Measurements from ENCODE around the gene HTR3D. TPM values are rescaled to one million over a fixed set of nuclear protein-coding genes. Genes with fewer than 3 reads are reported as not detected.

Gene HTR3D
- polyA plus RNA-seq, 1 of the 3 experiments (the other 2 are of a cell fraction) = not detected

GRCh38 chr3:184059424-184059823, 27.9 kb downstream of the HTR3D start:
- H2AFZ ChIP-seq (ENCODE audit: low read depth) = no peak overlapping the region
- no peak overlapping the region for H3K27ac ChIP-seq (ENCODE audit: low read depth in 2 of 2, low read length in 1 of 2)
- POLR2A ChIA-PET = no interaction called here
- H3K9ac ChIP-seq = no peak overlapping the region
- H3K4me1 ChIP-seq (ENCODE audit: control insufficient read depth in 1 of 2, insufficient read depth in 2 of 2, low read depth in 1 of 2, low read length in 1 of 2) = no peaks in the 10 kb centered on the region
- no peaks in the 10 kb centered on the region for H3K36me3 ChIP-seq (replicated peaks in 1 of 2; ENCODE audit: control insufficient read depth in 1 of 2, insufficient read depth in 2 of 2, low read length in 1 of 2)
- H3K9me3 ChIP-seq = no peaks in the 10 kb centered on the region
- no peaks in the 10 kb centered on the region for H3K79me2 ChIP-seq (ENCODE audit: insufficient read depth)
- CTCF ChIA-PET = interaction anchor here (1.7 kb wide), 1 partner anchor 164 kb away, joined by 3 read pairs; no protein-coding TSS in a partner anchor
- no peak for DNase-seq
- H3K4me3 ChIP-seq (ENCODE audit: low read depth in 2 of 2, low read length in 1 of 2) = no peak overlapping the region
- TF ChIP-seq TEAD4 (IDR thresholded peaks at IDR 0.05; ENCODE audit: borderline replicate concordance, insufficient read depth) = no peak
- TF ChIP-seq REST (IDR thresholded peaks at IDR 0.05; ENCODE audit: low read depth, low read length) = no peak
- no peak for TF ChIP-seq SIN3A (IDR thresholded peaks at IDR 0.05; ENCODE audit: borderline replicate concordance, low read depth, low read length)
- no peak for TF ChIP-seq CHD2 (IDR thresholded peaks at IDR 0.05; ENCODE audit: low read length, partially characterized antibody)
- no peak for TF ChIP-seq TCF12 (IDR thresholded peaks at IDR 0.05)
- TF ChIP-seq, protein P1, sequence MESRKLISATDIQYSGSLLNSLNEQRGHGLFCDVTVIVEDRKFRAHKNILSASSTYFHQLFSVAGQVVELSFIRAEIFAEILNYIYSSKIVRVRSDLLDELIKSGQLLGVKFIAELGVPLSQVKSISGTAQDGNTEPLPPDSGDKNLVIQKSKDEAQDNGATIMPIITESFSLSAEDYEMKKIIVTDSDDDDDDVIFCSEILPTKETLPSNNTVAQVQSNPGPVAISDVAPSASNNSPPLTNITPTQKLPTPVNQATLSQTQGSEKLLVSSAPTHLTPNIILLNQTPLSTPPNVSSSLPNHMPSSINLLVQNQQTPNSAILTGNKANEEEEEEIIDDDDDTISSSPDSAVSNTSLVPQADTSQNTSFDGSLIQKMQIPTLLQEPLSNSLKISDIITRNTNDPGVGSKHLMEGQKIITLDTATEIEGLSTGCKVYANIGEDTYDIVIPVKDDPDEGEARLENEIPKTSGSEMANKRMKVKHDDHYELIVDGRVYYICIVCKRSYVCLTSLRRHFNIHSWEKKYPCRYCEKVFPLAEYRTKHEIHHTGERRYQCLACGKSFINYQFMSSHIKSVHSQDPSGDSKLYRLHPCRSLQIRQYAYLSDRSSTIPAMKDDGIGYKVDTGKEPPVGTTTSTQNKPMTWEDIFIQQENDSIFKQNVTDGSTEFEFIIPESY (IDR thresholded peaks at IDR 0.05; ENCODE audit: borderline replicate concordance, low read depth) = no peak
- H3K9me2 ChIP-seq = no peaks in the 10 kb centered on the region
- H3F3A ChIP-seq (replicated peaks; ENCODE audit: insufficient read depth) = no peaks in the 10 kb centered on the region
- no peaks in the 10 kb centered on the region; the same call in 1 of the 2 replicates for H3K27me3 ChIP-seq (ENCODE audit: insufficient read depth)
- H3K4me2 ChIP-seq = no peak overlapping the region
- H4K20me1 ChIP-seq (ENCODE audit: insufficient read depth) = no peaks in the 10 kb centered on the region
- 59% methylated on average over 7 of the region's 7 CpGs for WGBS (ENCODE audit: low lambda C conversion rate)

- Histone ChIP-seq H3K9ac (no peak overlapping the region), H4K20me1 (ENCODE audit: insufficient read depth) (no peaks in the 10 kb centered on the region), H3K36me3 (replicated peaks in 1 of 2; ENCODE audit: control insufficient read depth in 1 of 2, insufficient read depth in 2 of 2, low read length in 1 of 2) (no peaks in the 10 kb centered on the region), H3K27me3 (ENCODE audit: insufficient read depth) (no peaks in the 10 kb centered on the region), H3F3A (replicated peaks; ENCODE audit: insufficient read depth) (no peaks in the 10 kb centered on the region), H3K27ac (ENCODE audit: low read depth in 2 of 2, low read length in 1 of 2) (no peak overlapping the region), H3K9me2 (no peaks in the 10 kb centered on the region), H3K4me1 (ENCODE audit: control insufficient read depth in 1 of 2, insufficient read depth in 2 of 2, low read depth in 1 of 2, low read length in 1 of 2) (no peaks in the 10 kb centered on the region; a peak in 1 of 4 replicates), H3K9me3 (no peaks in the 10 kb centered on the region), H3K4me2 (no peak overlapping the region), H3K4me3 (ENCODE audit: low read depth in 2 of 2, low read length in 1 of 2) (no peak overlapping the region), H2AFZ (ENCODE audit: low read depth) (no peak overlapping the region), H3K79me2 (ENCODE audit: insufficient read depth) (no peaks in the 10 kb centered on the region)
- DNase-seq = no peak
- ChIA-PET POLR2A (no interaction called here), CTCF (no interaction called here)
- TF ChIP-seq, protein P1 (IDR thresholded peaks at IDR 0.05; ENCODE audit: borderline replicate concordance, low read depth) = no peak
- TF ChIP-seq USF2 (IDR thresholded peaks at IDR 0.05; ENCODE audit: borderline replicate concordance, low read depth, low read length) (no peak), GABPA (IDR thresholded peaks at IDR 0.05; ENCODE audit: low read depth) (no peak), FOXM1 (IDR thresholded peaks at IDR 0.05; ENCODE audit: low read depth) (no peak), PBX3 (IDR thresholded peaks at IDR 0.05) (no peak), FOSL2 (IDR thresholded peaks at IDR 0.05; ENCODE audit: borderline replicate concordance, low read depth) (no peak), REST (IDR thresholded peaks at IDR 0.05; ENCODE audit: low read depth, low read length) (no peak), TEAD4 (IDR thresholded peaks at IDR 0.05; ENCODE audit: borderline replicate concordance, insufficient read depth) (no peak), MXI1 (IDR thresholded peaks at IDR 0.05; ENCODE audit: low read depth, low read length) (no peak), JUND (IDR thresholded peaks at IDR 0.05) (no peak)
Measured at GRCh38 chr3:184062637-184063036, 31.1 kb downstream of the HTR3D start.

All from SK-N-SH (cell line).